Tibial artery (tissue), 4 donors: Measurements from ENCODE around the gene TTLL4.

Source experiments
- DNase-seq, 2 donors: peaks; one replicate each; pipeline ENCODE4 v3.0.0-alpha.2; 2019
- H3K27ac ChIP-seq, 2 donors: fragments of 200-600 bp; sonication (generic) in 1 of 2; 1 replicate in 1 of 2; 2 replicates in 1 of 2; pipeline ENCODE4 v1.5.1; 2018 to 2019; ENCODE audit warnings: mild to moderate bottlenecking in 1 of 2
- H3K27me3 ChIP-seq, 2 donors: fragments of 200-600 bp; sonication (generic) in 1 of 2; one replicate each; pipeline versions ENCODE4 v1.5.1 to v1.6.0; 2016 to 2019
- H3K36me3 ChIP-seq, 3 donors: fragments of 200-600 bp; sonication (generic) in 2 of 3; one replicate each; pipeline ENCODE4 v1.5.1; 2016 to 2019; ENCODE audit warnings: mild to moderate bottlenecking in 2 of 3
- H3K4me1 ChIP-seq, 4 donors: fragments of 200-600 bp; sonication (generic) in 2 of 4; 1 replicate in 3 of 4; 2 replicates in 1 of 4; pipeline ENCODE4 v1.5.1; 2016 to 2019
- H3K4me3 ChIP-seq, 2 donors: fragments of 200-600 bp; sonication (generic) in 1 of 2; 1 replicate in 1 of 2; 2 replicates in 1 of 2; pipeline ENCODE4 v1.5.1; 2018 to 2019; ENCODE audit warnings: mild to moderate bottlenecking in 2 of 2
- H3K9me3 ChIP-seq, 3 donors: fragments of 200-600 bp; sonication (generic) in 1 of 3; one replicate each; pipeline ENCODE4 v1.5.1; 2016 to 2019
- intact Hi-C: fragments of 100-400 bp; cut with DNase I; formaldehyde crosslinking; loops from one replicate; pipeline ENCODE4 v1.15.0; 2023; ENCODE audit warnings: low total_unique reads
- TF ChIP-seq, protein P1 (sequence below), 2 experiments: fragments of 200-600 bp in 1 of 2; fragments of 450-650 bp in 1 of 2; IDR thresholded peaks; one replicate each; pipeline ENCODE4 v1.5.1; 2017 to 2019; ENCODE audit warnings: antibody characterized with exemption in 2 of 2, mild to moderate bottlenecking in 1 of 2, moderate library complexity in 1 of 2

The TTLL4 gene

DNA sequence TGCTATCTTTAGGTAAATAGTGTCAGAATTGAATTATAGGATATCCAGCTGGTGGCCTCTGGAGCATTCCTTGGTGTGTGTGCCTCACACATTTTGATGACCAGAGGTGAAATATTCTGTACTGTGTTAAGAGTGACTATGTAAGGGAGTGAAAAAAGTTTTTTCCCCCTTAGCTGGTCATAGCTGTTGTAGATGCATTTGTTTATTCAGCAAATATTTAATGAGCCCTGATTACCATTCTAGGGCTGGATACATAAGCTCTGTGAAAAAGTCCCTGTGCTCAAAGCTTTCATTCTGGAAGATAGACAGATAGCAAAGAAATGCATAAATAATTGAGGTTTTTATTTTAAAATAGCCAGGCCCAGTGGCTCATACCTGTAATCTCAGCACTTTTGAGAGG, 10.9 kb downstream of the TTLL4 start:
- H3K4me3 ChIP-seq: no peak overlapping the region
- H3K4me1 ChIP-seq: no peaks in the 10 kb centered on the region
- TF ChIP-seq, protein P1, sequence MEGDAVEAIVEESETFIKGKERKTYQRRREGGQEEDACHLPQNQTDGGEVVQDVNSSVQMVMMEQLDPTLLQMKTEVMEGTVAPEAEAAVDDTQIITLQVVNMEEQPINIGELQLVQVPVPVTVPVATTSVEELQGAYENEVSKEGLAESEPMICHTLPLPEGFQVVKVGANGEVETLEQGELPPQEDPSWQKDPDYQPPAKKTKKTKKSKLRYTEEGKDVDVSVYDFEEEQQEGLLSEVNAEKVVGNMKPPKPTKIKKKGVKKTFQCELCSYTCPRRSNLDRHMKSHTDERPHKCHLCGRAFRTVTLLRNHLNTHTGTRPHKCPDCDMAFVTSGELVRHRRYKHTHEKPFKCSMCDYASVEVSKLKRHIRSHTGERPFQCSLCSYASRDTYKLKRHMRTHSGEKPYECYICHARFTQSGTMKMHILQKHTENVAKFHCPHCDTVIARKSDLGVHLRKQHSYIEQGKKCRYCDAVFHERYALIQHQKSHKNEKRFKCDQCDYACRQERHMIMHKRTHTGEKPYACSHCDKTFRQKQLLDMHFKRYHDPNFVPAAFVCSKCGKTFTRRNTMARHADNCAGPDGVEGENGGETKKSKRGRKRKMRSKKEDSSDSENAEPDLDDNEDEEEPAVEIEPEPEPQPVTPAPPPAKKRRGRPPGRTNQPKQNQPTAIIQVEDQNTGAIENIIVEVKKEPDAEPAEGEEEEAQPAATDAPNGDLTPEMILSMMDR (IDR thresholded peaks at IDR 0.05): no peak
- DNase-seq: no peak
- intact Hi-C loops: no loop called here
- H3K9me3 ChIP-seq: peaks cover 0 to 6% (median 3%) of the 10 kb centered on the region in 3 donors
- H3K27me3 ChIP-seq: no peaks in the 10 kb centered on the region
- H3K27ac ChIP-seq: no peak overlapping the region
- H3K36me3 ChIP-seq: peaks cover 0 to 5% (median 0%) of the 10 kb centered on the region in 3 donors

DNA sequence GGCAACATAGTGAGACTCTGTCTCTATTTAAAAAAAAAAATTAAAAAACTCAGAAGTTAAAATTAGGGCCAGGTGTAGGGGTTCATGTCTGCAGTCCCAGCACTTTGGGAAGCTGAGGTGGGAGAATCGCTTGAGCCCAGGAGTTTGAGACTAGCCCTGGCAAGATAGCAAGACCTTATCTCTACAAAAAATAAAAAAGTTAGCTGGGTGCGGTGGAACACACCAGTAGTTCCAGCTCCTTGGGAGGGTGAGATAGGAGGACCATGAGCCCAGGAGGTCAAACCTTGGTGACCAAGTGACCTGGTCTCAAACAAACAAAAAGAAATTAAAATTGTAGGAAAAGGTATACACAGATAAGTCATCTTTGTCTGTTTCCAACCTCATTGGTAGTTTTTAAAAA, 11.3 kb downstream of the TTLL4 start:
- DNase-seq: no peak
- Histone ChIP-seq H3K27me3 (no peaks in the 10 kb centered on the region), H3K27ac (no peak overlapping the region), H3K9me3 (peaks cover 0 to 7% (median 6%) of the 10 kb centered on the region in 3 donors), H3K4me3 (no peak overlapping the region), H3K36me3 (peaks cover 0 to 5% (median 0%) of the 10 kb centered on the region in 3 donors), H3K4me1 (no peaks in the 10 kb centered on the region)
- TF ChIP-seq, protein P1 (IDR thresholded peaks at IDR 0.05): no peak
- intact Hi-C loops: no loop called here

DNA sequence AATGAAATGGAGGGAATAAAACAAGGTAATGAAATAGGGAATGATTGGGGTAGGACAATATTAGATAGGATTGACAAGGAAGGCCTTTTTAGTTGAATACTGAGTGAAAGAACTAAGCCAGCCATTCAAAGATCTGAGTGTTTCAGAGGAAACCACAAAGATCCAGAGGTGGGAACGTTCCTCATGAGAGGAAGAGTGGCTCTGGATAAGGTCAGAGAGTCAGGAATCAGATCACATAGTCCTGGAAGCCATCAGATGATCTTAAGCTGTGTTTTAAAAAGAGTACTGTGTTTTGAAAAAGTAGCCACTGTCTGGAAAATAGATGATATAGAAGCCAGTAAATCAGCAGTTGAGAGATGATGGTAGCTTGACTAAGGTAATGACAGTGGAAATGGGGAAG, 11.8 kb downstream of the TTLL4 start:
- DNase-seq: no peak
- Histone ChIP-seq H3K36me3 (peaks cover 0 to 5% (median 0%) of the 10 kb centered on the region in 3 donors), H3K27ac (no peak overlapping the region), H3K4me1 (no peaks in the 10 kb centered on the region), H3K27me3 (no peaks in the 10 kb centered on the region), H3K4me3 (no peak overlapping the region), H3K9me3 (peaks cover 0 to 10% (median 6%) of the 10 kb centered on the region in 3 donors)
- TF ChIP-seq, protein P1 (IDR thresholded peaks at IDR 0.05): no peak
- intact Hi-C loops: no loop called here

DNA sequence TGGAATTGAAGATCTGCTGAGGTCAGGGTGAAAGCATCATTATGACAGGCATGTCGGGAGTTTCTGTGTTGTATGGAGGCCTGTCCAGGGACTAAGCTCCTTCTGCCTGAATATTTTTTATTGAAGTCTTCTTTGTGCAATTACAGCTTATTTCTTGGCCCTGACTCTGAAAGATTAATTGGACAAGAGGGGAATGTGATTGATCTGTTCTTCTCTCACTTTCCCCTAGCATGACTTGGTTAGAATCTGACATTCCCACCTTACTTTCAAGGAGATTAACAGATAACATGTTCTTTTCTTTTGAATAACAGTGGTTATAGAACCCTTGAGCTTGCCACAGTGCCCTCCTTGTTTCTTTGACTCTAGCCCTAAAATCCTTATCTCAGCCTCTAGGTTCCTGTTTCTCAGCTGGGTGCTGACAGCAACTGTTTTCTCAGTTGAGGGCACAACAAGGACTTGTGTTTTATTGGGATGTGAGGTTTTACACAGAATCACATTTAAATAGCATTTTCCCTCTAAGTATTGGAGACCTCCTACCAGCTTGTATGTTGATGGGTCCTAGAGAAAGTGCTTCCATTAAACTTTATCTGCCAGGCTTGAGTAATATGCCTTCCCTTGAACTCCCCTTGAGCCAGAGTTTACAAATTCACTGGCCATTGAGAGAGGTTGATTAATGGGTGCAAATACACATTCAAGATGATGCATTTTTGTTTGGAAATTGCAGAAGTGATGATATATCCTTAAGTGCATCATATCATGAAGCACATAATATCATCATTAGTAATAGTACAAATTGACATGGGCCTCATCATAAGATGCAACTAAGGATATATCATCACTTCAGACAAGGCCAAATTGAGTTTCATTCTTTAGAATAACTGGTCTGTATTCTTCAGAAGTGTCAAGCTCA, 12.5 kb downstream of the TTLL4 start:
- H3K27me3 ChIP-seq: no peaks in the 10 kb centered on the region
- TF ChIP-seq, protein P1 (IDR thresholded peaks at IDR 0.05): no peak
- no peak overlapping the region for H3K4me3 ChIP-seq
- intact Hi-C loops: no loop called here
- no peaks in the 10 kb centered on the region for H3K4me1 ChIP-seq
- H3K9me3 ChIP-seq: peaks cover 0 to 12% (median 6%) of the 10 kb centered on the region in 3 donors
- DNase-seq: no peak
- H3K27ac ChIP-seq: no peak overlapping the region
- H3K36me3 ChIP-seq: peaks cover 0 to 5% (median 3%) of the 10 kb centered on the region in 3 donors

DNA sequence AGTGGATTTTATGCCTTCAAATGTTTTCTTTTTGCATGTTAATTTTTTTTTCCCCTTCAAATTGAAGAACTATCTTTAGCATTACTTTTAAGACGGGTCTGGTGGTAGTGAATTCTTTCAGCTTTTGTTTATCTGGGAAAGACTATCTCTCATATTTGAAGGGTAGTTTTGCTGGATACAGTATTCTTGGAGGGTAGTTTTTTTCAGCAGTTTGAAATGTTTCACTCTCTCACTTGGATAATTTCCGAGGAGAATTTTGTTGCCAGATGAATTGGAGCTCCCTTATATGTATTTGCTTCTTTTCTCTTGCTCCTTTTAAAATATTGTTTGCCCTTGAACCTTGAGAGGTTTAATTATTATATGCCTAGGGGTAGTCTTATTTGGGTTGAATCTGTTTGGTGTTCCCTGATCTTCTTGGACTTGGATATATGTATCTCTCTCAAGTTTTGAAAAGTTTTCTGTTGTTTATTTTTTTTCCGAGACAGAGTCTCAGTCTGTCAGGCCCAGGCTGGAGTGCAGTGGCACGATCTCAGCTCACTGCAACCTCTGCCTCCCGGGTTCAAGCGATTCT, 15.5 kb downstream of the TTLL4 start:
- H3K36me3 ChIP-seq: peaks cover 0 to 5% (median 3%) of the 10 kb centered on the region in 3 donors
- H3K4me1 ChIP-seq: peaks cover 0 to 4% (median under 1%) of the 10 kb centered on the region in 4 donors
- H3K4me3 ChIP-seq: no peak overlapping the region
- H3K27me3 ChIP-seq: no peaks in the 10 kb centered on the region
- intact Hi-C loops: no loop called here
- TF ChIP-seq, protein P1 (IDR thresholded peaks at IDR 0.05): no peak
- H3K27ac ChIP-seq: no peak overlapping the region
- H3K9me3 ChIP-seq: peaks cover 0 to 12% (median 6%) of the 10 kb centered on the region in 3 donors
- no peak for DNase-seq
